ENCODE data around the gene TSTD2. TPM values are rescaled to one million over a fixed set of nuclear protein-coding genes. Genes with fewer than 3 reads are reported as not detected.

Gene TSTD2
- 10.0 and 10.6 TPM in 2 replicates for total RNA-seq (2014; rRNA removed; shearing (Covaris generic))

DNA sequence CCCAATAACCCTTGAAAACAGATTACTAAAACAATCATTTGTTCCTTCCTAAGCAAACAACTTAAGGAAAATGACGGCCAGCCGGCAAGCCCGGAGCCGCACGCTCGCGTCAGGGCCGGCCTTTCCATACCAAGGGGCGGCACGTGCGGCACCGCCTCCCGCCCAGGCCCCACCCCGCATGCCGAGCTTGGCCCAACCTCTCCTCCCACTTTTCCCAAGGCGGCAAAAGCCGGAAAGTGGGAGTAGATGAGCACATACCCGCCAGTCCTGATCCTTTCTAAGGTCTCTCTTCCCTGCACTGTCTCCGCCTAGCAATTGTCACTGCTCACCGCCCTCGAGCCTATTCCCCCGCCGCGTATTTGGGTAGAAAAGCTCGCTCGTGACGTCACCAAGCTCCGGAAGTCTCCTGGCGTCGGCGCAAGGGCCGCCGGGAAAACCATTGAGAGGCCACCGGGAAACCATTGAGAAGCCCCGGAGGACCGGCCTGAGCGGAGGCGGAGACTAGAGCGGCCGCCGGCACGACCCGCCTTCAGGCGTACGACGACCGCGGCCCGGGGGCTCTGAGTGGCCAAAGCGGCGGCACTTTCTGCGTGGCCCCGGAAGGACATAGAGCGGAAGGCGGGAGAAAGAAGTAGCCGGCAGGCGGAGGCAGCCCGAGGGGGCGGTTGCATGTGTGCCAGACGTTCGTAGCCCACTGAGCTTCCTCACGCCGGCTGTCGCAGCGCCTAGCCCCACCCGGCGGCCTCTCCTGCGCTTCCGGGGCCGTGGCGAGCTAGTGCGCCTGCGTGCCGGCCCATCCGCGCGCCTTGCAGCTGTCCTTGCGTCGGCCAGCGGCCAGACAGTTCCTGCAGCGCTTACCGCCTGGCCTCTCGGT is at the start of gene TSTD2, which contains the start of gene NCBP1:
TSTD2 (minus strand) TSS at position 384 of the 874 bp plus-strand sequence. CDS start 5,806 bp downstream, outside the sequence.
NCBP1 (plus strand) TSS at position 837 of the 874 bp plus-strand sequence. CDS start 61 bp downstream, outside the sequence.
- DNase-seq (ENCODE audit: low spot score): peak; percentile 99

DNA sequence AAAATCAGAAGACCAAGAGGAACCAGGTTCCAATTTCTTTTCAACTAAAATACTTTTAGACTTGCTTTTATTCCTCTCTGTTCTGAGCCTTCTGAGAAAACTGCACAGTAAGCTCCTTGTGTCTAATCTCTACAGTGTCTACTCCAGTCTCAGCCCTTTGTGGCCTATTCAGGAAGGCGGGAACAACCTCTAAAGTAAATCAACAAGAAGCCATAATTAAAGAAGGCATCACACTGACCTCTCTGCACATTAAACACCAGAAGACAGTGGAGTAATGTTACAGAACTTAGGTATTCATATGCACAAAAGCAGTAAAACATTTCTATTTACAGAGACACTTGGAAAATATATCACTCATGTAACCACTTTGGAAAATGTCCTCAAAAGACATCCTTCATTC is 49.1 kb upstream of the TSTD2 start:
- DNase-seq (ENCODE audit: low spot score): no peak

DNA sequence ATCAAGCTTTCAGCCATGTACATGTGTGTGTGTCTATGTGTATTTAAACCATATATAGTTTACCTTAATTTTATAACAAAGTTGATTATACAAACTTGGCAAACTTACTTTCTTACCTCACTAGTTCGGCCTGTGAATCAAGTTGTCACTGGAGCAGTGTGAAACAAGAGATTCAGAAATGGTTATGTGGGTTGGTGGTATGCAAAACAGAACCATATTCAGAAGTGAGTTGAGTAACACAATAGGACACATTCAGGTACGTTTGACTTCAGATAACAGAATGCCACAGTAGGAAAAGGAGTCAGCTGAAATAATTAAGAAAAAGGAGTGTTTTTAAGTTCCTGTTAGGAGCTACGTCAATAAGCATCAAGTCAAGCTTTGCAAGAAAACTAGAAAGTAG is 42.5 kb upstream of the TSTD2 start:
- no peak for DNase-seq (ENCODE audit: low spot score)

DNA sequence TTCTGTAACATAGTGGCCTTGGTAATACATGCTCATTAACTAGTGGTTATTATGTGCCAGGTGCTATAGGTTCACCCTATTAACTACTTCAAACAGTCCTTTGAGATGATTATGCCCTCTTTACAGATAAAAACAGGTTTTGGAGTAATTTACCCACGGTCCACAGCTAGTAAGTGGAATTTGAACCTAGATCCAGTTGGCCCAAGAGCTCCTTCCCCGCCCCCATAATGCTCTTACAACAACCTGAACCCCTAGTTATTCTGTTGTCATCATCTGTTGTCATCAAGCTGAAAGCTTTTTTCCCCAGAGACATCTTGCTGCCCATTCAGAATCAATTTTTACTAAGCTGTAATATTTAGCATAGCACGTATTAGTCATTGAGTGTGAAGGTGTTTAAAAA is 40.8 kb upstream of the TSTD2 start:
- no peak for DNase-seq (ENCODE audit: low spot score)

DNA sequence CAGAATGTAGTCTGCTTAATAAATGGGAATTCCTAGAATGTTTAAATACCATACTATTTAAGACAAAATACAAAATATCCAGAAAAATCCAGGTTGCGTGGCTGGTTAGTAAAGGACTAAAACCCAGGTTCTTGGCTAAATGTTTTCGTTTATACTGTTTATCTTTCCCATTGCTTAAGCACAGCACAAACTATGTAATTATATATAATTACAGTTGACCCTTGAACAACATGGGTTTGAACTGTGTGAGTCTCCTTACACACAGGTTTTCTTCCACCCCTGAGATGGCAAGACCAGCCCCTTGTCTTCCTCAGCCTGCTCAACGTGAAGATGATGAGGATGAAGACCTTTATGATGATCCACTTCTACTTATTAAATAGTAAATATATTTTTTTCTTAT is 39.2 kb upstream of the TSTD2 start:
- no peak for DNase-seq (ENCODE audit: low spot score)

DNA sequence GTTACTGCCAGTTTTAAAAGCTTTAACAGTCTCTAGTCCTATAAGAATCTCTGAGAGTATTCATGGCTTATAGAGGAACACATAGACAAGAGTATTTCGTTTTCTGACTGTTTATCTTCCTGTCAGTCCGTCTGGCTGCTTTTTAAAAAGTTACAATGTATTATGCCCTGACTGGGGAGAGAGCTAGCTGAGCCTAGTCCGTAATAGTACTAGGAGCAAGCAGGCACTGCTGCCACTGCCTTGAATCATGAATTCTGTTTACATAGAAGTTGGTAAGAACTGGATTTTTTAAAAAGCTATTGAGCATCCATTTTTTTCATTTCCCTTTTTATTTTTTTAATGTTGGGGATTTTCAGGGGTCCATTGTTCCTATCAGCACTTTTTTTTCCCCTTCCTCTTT is 37.4 kb upstream of the TSTD2 start:
- no peak for DNase-seq (ENCODE audit: low spot score)

DNA sequence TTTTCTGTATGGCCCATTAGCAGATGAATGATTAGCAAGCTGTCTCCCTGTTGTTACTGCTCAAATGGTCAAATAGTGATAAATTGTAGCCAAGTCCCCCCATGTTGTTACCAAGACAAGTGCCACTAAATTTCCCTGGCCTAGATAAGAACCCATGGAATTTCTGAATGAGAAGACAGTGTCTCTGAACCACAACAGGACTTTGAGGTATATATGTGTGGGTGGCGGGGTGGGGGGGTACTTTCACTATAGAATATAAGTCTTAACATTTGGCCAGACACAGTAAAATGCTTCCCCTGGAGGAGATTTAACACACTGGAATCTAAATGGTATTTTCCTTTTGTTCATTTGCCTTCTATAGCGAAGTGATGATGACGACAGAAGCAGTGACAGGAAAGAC is 35.3 kb upstream of the TSTD2 start:
- no peak for DNase-seq (ENCODE audit: low spot score)

DNA sequence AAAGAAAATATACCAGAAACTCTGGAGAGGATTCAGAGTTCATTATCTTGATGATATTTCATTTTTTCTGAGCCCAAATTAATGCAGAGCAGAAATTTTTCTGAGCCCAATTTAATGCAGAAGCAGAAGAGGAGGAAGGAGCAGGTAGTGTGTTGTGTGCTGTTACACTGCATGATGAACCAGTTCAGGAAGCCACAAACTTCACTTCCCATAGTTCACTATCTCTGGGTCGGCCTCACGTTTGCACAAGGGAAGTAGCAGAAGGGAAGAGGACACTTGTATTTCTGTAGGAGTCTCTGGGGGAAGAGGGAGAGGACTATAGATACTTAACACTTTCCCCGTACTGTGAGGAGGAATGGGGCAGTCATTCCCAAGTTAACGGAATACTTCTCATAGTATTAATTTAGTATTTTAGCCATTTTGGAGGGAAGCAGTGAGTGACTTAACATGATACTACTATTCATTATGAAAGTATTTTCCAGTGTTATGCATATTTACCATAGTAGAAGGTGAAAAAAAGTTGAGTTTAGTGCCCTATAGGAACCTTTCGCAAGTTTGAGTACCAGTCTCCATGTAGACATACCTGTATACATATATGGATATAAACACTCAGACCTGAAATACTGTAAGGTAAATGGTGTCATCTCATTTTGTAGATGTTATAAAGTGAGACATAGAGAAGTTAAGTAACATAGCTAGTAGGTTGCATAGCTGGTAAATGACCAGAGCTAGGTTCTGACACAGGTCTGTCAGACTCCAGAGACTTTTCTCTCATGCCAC is 33.9 kb upstream of the TSTD2 start:
- no peak for DNase-seq (ENCODE audit: low spot score)

DNA sequence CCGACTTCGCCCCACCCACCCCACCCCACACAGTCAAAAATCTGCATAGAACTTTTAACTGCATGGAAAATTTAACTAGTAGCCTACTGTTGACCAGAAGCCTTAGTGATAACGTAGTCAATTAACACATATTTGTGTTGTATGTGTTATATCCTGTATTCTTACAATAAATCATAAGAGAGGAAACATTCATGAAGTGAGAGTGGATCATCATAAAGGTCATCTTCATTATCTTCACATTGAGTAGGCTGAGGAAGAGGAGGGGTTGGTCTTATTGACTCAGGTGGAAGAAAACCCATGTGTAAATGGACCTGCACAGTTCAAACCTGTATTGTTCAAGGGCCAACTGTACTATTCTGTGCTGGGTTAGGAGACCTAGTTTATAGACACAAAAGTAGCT is 32.6 kb upstream of the TSTD2 start:
- no peak for DNase-seq (ENCODE audit: low spot score)

DNA sequence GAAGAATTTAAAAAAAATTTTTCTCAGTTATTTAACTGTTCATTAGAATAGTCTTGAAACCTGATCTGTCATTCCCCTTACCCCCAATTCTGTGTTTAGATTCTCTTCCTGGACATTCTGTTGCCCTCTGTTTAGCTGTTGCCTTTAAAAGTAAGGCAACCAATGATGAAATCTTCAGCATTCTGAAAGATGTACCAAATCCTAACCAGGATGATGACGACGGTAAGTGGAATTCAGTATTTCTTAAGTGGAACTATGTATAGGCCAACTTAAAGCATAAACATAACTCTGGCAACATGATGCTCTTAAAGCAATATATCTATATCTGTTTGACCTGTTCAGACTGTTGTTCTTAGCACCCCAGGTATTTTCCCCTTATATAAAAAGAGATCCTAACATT is 27.7 kb upstream of the TSTD2 start:
- no peak for DNase-seq (ENCODE audit: low spot score)

DNA sequence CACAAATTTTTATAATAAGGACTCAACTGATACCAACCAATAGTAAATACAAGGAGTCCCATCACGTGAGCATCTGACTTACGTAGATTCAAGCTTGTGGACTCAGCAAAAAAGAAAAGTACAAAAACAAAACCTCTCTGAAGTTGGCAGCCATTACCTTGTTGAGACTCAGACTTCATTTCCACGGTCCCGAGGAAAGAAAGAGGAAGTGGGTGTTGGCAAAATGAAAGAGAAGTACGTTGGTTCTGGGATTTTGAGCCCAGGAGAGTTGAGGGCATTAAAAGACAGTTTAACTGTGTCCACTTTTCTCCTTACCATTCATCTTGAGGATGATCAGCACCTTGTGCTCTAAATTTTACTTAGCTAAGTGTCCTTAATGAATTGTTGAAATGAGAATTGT is 27.2 kb upstream of the TSTD2 start:
- DNase-seq (ENCODE audit: low spot score): no peak

DNA sequence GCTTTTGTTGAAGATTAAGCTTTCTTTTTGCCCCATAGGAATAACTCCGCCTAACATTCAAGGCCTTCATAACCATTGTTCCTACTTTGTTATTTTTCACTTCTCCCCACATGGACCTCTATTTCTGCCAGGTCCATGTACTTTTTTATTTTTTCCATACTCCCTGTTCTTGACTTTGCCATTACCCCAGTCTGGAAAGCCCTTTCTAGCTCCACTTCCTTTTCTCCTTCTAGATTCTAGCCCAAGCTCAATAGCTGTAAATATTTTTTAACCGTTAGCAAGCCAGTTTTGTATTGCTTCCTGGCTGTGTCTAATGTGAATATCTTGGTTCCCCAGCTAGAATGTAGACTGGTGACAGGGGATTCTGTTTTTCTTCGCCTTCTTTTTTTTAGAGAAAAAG is 26.6 kb upstream of the TSTD2 start:
- DNase-seq (ENCODE audit: low spot score): no peak

DNA sequence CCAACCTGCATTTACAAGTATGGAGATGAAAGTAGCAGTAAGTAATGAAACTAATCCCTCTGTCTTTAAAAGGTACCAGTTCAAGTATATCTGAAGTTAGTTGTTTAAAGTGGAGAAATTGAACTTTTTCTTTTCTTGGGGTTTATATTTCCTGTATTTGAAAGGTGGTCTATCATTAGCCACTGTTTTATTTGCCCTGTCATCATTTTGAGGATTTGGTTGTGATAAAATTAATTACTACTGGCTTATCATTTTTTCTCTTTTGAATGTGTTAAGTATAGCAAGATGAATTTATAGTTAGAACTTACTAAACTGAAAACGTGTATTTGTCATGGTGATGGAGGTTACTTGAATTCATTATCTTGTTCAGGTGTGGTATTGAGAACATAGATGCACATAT is 25.5 kb upstream of the TSTD2 start:
- DNase-seq (ENCODE audit: low spot score): no peak

DNA sequence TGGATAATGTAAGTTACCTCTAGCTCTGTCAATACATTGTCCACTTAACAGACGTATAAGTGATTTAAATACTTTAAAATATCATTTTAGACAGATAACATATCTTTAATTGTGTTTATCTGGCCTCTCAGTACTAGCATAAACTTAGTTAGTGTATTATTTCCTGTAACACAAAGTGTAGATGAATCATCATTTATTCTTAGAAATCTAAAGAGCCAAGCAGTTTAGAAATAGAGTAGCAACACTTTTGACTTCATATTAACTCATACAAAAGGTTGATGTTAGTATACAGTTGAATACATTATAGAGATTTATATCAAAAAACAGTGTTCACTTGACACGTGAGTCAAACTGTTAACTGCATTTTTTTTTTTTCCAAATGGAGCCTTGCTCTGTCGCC is 18.5 kb upstream of the TSTD2 start:
- DNase-seq (ENCODE audit: low spot score): no peak

DNA sequence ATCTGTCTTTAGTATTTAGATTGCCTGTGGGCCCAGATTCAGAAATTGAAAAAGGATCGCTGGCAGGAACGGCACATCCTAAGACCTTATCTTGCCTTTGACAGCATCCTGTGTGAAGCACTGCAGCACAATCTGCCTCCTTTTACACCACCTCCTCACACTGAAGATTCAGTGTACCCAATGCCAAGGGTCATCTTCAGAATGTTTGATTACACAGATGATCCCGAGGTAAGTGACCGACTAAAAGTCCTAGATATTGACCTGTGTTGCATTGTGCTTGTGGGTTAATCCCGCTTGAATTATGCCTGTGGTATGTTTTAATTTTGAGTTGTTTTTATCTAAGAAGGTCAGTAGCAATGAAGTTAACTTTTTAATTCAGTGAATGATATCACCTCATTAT is 14.8 kb upstream of the TSTD2 start:
- no peak for DNase-seq (ENCODE audit: low spot score)

DNA sequence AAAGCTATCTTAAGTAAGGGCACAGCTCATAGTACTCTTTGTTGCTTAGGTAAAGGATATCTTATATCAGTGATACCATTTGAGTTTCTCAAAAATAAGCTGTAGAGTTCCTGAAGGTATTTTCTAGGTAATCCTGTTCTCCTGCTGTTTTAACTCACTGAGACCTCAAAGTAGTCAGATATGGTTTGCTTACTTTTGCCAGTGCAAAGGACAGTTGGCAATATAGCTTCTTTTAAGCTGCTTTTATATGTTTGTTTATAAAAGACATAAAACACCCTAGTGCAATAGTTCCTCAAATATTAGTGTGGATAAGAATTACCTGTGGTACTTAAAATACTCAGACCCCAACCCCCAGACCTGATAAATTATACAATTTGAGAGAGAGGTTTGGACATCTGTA is 12.6 kb upstream of the TSTD2 start:
- no peak for DNase-seq (ENCODE audit: low spot score)

DNA sequence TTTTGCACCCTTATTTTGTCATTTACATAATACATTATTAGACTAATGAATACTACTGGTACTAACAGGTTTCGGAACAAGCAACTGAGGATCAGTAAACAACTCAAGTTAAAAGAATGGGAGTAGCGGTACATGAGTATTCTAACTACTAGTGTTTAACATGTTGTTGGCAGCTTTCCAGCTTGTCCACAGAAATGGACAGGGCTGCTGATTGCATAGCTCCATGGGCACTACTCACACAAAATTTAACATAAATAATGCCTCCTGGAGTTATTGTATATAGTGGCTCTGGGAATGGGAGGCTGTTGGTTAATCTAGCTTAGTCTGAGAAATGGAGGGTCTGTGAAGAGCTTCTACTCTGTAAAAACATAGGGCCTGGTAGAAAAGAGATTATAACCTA is 7.2 kb upstream of the TSTD2 start:
- DNase-seq (ENCODE audit: low spot score): no peak

DNA sequence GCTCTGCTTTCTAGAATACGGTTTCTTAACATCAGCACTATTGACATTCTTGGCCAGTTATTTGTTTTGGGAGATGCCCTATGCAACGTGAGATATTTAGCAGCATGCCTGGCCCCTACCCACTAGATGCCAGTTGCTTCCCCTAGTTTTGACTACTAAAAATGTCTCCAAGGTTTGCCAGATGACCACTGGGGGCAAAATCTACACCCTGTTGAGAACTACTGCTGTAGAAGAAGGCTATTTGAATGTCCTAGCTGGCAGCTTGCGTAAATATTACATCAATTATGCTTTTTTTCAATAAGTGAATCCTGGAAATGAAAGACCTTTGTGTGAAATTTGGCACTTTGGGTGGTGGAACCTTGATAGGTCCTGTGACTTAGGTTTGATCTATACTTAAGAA is 5.5 kb upstream of the TSTD2 start:
- DNase-seq (ENCODE audit: low spot score): peak; percentile 16

DNA sequence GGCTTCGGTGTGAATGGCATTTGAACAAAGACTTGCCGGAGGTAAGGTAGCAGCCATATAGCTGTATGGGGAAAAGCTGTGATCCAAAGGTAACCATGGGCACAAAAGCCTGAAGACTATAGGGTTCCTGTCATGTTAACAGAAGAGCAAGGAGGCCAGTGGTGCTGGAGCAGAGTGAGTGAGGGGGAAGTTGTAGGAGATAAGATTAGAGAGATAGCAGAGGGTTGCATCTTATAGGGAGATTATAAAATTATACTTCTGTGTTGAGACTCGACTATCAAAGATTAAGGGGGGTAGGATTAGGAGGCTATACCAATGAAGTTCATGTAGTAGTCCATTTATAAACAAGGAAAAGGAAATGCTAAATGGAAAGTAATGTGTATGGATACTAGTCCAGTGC is 3.7 kb upstream of the TSTD2 start:
- DNase-seq (ENCODE audit: low spot score): no peak

DNA sequence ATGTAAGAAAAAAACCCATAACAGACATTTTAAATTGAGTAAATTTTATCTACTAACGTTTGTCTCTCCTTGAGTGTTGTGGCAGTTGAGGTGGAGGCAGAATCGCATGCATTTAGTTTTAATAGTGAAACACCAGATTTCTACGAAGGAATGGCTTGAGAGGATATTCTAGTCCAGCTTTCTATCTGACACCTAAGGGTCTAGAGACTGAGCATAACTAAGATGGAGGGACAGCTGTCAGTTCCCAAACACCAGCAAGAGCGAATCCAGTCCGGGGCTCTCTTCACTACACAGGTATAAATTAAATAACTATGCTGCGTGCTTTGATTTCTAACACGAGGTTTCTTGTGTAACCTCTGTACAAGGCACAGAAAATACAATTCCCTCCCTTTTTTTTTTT is 1.9 kb upstream of the TSTD2 start:
- no peak for DNase-seq (ENCODE audit: low spot score)

DNA sequence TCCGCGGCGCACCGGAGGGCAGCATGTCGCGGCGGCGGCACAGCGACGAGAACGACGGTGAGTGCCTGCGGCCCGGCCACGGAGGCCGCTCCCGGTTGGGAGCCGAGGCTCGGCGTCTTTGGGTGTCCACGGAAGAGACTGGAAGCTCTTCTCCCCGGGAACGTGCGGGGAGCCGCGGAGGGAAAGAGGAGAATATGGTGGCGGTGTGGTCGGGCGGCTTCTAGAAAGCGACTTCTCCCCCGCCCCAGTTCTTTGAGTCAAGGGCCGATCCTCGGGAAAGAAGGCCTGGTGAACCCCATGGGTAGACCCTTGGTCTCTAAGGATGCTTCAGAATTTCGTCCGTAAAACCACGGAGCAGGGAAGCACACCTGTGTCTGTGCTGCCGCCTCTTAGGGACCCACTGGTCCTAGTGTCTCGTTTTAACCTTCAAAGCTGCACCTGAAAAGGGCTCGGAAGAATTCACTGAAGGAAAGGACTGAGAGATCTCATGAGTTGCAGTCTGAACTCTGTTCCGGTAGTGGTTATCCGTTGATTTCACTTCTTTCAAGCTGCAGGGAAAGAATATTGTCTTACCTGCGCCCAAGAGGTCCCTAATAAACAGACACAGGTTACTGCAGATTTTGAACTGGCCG is 807 bp upstream of the TSTD2 start:
- DNase-seq (ENCODE audit: low spot score): peak; percentile 45

DNA sequence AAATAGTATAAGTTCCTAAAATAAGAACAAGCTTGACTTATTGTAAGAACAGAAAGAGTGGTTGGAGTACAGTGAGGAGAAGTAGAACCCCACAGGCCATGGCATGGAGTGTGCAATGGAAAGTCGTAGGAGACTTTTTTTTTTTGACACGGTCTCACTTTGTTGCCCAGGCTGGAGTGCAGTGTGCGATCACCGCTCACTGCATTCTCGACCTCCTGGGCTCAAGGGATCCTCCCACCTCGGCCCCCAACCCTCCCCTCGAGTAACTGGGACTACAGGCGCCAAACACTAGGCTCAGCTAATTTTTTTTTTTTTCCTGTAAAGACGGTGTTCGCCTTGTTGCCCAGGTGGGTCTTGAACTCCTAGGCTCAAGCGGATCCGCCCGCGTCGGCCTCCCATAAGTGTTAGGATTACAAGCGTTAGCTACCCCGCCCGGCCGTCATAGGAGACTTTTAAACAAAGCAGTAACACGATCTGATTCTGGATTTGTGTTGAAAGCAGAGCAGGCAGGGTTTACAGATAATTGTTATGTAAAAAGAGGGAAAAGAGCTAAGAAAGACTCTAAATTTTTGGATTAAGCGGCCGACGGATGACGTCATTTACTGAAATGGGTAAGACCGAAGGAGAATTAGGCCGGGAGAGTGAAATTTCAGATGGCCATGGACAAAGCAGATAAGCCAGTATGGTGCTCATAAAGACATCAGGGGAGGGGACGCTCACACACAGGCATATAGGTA is 752 bp downstream of the TSTD2 start:
- peak; percentile 78 for DNase-seq (ENCODE audit: low spot score)
